Gastrocnemius medialis (tissue), 4 donors: ENCODE measurements around the gene ZNF408. TPM values are rescaled to one million over a fixed set of nuclear protein-coding genes. Genes with fewer than 3 reads are reported as not detected.

Experiments
- ATAC-seq, 2 donors: fragments of 150-250 bp; one replicate each; pipeline ENCODE4 v1.9.1; 2016
- DNase-seq, 2 donors: peaks; one replicate each; pipeline ENCODE4 v3.0.0-alpha.2; 2019
- H3K27ac ChIP-seq, 4 donors: fragments of 200-600 bp; sonication (generic); 1 replicate in 1 of 4; 2 replicates in 3 of 4; pipeline ENCODE4 v1.5.1; 2016 to 2018; ENCODE audit warnings: mild to moderate bottlenecking in 2 of 4, moderate library complexity in 1 of 4
- H3K27me3 ChIP-seq, 3 donors: fragments of 200-600 bp; sonication (generic) in 2 of 3; 1 replicate in 1 of 3; 2 replicates in 2 of 3; pipeline versions ENCODE4 v1.5.1 to v1.6.0; 2016 to 2019; ENCODE audit warnings: mild to moderate bottlenecking in 1 of 3, moderate library complexity in 1 of 3
- H3K36me3 ChIP-seq, 2 donors: fragments of 200-600 bp; sonication (generic) in 1 of 2; one replicate each; pipeline ENCODE4 v1.5.1; 2017 to 2018
- H3K4me1 ChIP-seq, 2 donors: fragments of 200-600 bp; sonication (generic) in 1 of 2; one replicate each; pipeline ENCODE4 v1.5.1; 2016 to 2017; ENCODE audit warnings: mild to moderate bottlenecking in 2 of 2
- H3K4me3 ChIP-seq, 4 donors: fragments of 200-600 bp; sonication (generic) in 3 of 4; 1 replicate in 1 of 4; 2 replicates in 3 of 4; pipeline ENCODE4 v1.5.1; 2016 to 2019; ENCODE audit warnings: mild to moderate bottlenecking in 2 of 4
- H3K9me3 ChIP-seq, 3 donors: fragments of 200-600 bp; sonication (generic) in 2 of 3; 1 replicate in 1 of 3; 2 replicates in 2 of 3; pipeline ENCODE4 v1.5.1; 2016 to 2019
- CTCF ChIP-seq, 5 experiments: fragments of 450-650 bp in 3 of 5; fragments of 200-600 bp in 2 of 5; sonication (generic) in 2 of 5; IDR thresholded peaks in 4 of 5; conservative IDR thresholded peaks in 1 of 5; 1 replicate in 4 of 5; 2 replicates in 1 of 5; pipeline ENCODE4 v1.5.1; 2016 to 2019; ENCODE audit warnings: antibody characterized with exemption in 5 of 5, mild to moderate bottlenecking in 3 of 5, moderate library complexity in 3 of 5
- POLR2A ChIP-seq, 2 donors: fragments of 450-650 bp; IDR thresholded peaks; one replicate each; pipeline ENCODE4 v1.6.1; 2017; ENCODE audit warnings: antibody characterized with exemption in 2 of 2, mild to moderate bottlenecking in 2 of 2, moderate library complexity in 2 of 2
- in situ Hi-C, 4 donors: fragments of 200-750 bp; cut with MboI; loops; one replicate each; pipeline versions ENCODE4 v1.15.0 to v1.8.0; 2017; ENCODE audit warnings: low sequenced_read_pairs in 4 of 4
- intact Hi-C: fragments of 100-400 bp; cut with DNase I; formaldehyde crosslinking; loops from one replicate; pipeline ENCODE4 v1.15.1; 2023; ENCODE audit warnings: low total_unique reads
- total RNA-seq, 4 donors: library from RNA; depleted of rRNA; stranded (reverse); fragments of >200 nt; gene quantifications; one replicate each; pipeline versions ENCODE4 v1.1.0 to v1.2.3, GENCODE V29; 2016

ZNF408 gene
- total RNA-seq, 4 donors from 2014 or later = 17.7 to 25.2 (median 19.3) TPM

- in situ Hi-C loops (no loop called here), intact Hi-C loops (no loop called here)
- TF ChIP-seq CTCF (IDR thresholded peaks at IDR 0.05 in 4 of 5, conservative IDR thresholded peaks at IDR 0.05 in 1 of 5) (no peak), POLR2A (IDR thresholded peaks at IDR 0.05) (no peak)
- no peak for DNase-seq
- Histone ChIP-seq H3K36me3 (no peaks in the 10 kb centered on the region), H3K9me3 (no peaks in the 10 kb centered on the region), H3K27me3 (no peaks in the 10 kb centered on the region), H3K4me1 (peaks cover 0 to 10% of the 10 kb centered on the region in 2 donors), H3K27ac (no peak within 1 kb of the TSS), H3K4me3 (no peak within 1 kb of the TSS)
- ATAC-seq = no peak
Measured at GRCh38 chr11:46719048-46719542, 18.3 kb downstream of the ZNF408 start, which contains the start of gene F2. Gene F2 (plus strand): TSS chr11:46719213. CDS start chr11:46719236, 23 bp downstream.

GRCh38 chr11:46719543-46720218, 18.9 kb downstream of the ZNF408 start:
- TF ChIP-seq CTCF (IDR thresholded peaks at IDR 0.05 in 4 of 5, conservative IDR thresholded peaks at IDR 0.05 in 1 of 5) (no peak), POLR2A (IDR thresholded peaks at IDR 0.05) (no peak)
- ATAC-seq (no peak), DNase-seq (no peak)
- Histone ChIP-seq H3K27me3 (no peaks in the 10 kb centered on the region), H3K4me3 (no peak overlapping the region), H3K9me3 (no peaks in the 10 kb centered on the region), H3K36me3 (no peaks in the 10 kb centered on the region), H3K4me1 (peaks cover 0 to 4% of the 10 kb centered on the region in 2 donors), H3K27ac (no peak overlapping the region)
- intact Hi-C loops = no loop called here
- in situ Hi-C loops = no loop called here

- no peaks in the 10 kb centered on the region for H3K27me3 ChIP-seq
- no peak for ATAC-seq
- no peaks in the 10 kb centered on the region for H3K36me3 ChIP-seq
- in situ Hi-C loops = no loop called here
- H3K27ac ChIP-seq = no peak overlapping the region
- H3K4me3 ChIP-seq = no peak overlapping the region
- no peak for DNase-seq
- no peaks in the 10 kb centered on the region for H3K9me3 ChIP-seq
- intact Hi-C loops = no loop called here
- no peak for TF ChIP-seq CTCF (IDR thresholded peaks at IDR 0.05 in 4 of 5, conservative IDR thresholded peaks at IDR 0.05 in 1 of 5)
- no peak for TF ChIP-seq POLR2A (IDR thresholded peaks at IDR 0.05)
- no peaks in the 10 kb centered on the region for H3K4me1 ChIP-seq
Measured at GRCh38 chr11:46721286-46721685, 20.5 kb downstream of the ZNF408 start.

- H3K9me3 ChIP-seq = no peaks in the 10 kb centered on the region
- no peaks in the 10 kb centered on the region for H3K27me3 ChIP-seq
- in situ Hi-C loops (no loop called here), intact Hi-C loops (no loop called here)
- H3K4me1 ChIP-seq = no peaks in the 10 kb centered on the region
- no peak overlapping the region for H3K4me3 ChIP-seq
- DNase-seq = no peak
- no peak overlapping the region for H3K27ac ChIP-seq
- no peaks in the 10 kb centered on the region for H3K36me3 ChIP-seq
- no peak for ATAC-seq
- TF ChIP-seq POLR2A (IDR thresholded peaks at IDR 0.05) (no peak), CTCF (IDR thresholded peaks at IDR 0.05 in 4 of 5, conservative IDR thresholded peaks at IDR 0.05 in 1 of 5) (no peak)
Measured at GRCh38 chr11:46722566-46723358, 21.9 kb downstream of the ZNF408 start.
